SW480 (cell line): ENCODE measurements around the gene GPC5.

Source experiments
- DNase-seq: peaks from one replicate; pipeline ENCODE4 v3.0.0-alpha.2; 2016; ENCODE audit warnings: low spot score

Gene GPC5

GRCh38 chr13:91592056-91593014 is 193.9 kb downstream of the GPC5 start:
- DNase-seq = no peak

- no peak for DNase-seq
These were observed 195.0 kb downstream of the GPC5 start for GRCh38 chr13:91593456-91593855.

- no peak for DNase-seq
These were observed 195.6 kb downstream of the GPC5 start for GRCh38 chr13:91594061-91594460.

- no peak for DNase-seq
These were observed 197.3 kb downstream of the GPC5 start for GRCh38 chr13:91595677-91596076.

GRCh38 chr13:91596842-91597241 is 198.4 kb downstream of the GPC5 start:
- no peak for DNase-seq

GRCh38 chr13:91598655-91599054 is 200.2 kb downstream of the GPC5 start:
- no peak for DNase-seq

GRCh38 chr13:91601273-91601672 is 202.9 kb downstream of the GPC5 start:
- no peak for DNase-seq

- DNase-seq = no peak
These were observed 203.4 kb downstream of the GPC5 start for GRCh38 chr13:91601807-91602206.

GRCh38 chr13:91609353-91609752 is 210.9 kb downstream of the GPC5 start:
- no peak for DNase-seq

GRCh38 chr13:91618315-91618714 is 219.9 kb downstream of the GPC5 start:
- DNase-seq = no peak

GRCh38 chr13:91620670-91621141 is 222.3 kb downstream of the GPC5 start:
- no peak for DNase-seq

- DNase-seq = no peak
These were observed 222.7 kb downstream of the GPC5 start for GRCh38 chr13:91621161-91621560.

- no peak for DNase-seq
These were observed 223.5 kb downstream of the GPC5 start for GRCh38 chr13:91621963-91622362.

GRCh38 chr13:91622778-91623550 is 224.5 kb downstream of the GPC5 start:
- no peak for DNase-seq

GRCh38 chr13:91627952-91628739 is 229.7 kb downstream of the GPC5 start:
- no peak for DNase-seq

GRCh38 chr13:91630946-91631345 is 232.5 kb downstream of the GPC5 start:
- DNase-seq = no peak

GRCh38 chr13:91632086-91632485 is 233.7 kb downstream of the GPC5 start:
- no peak for DNase-seq

GRCh38 chr13:91639330-91639729 is 240.9 kb downstream of the GPC5 start:
- DNase-seq = no peak

GRCh38 chr13:91643394-91643793 is 245.0 kb downstream of the GPC5 start:
- DNase-seq = no peak

GRCh38 chr13:91644806-91645205 is 246.4 kb downstream of the GPC5 start:
- DNase-seq = no peak

- no peak for DNase-seq
These were observed 249.1 kb downstream of the GPC5 start for GRCh38 chr13:91647361-91647990.

GRCh38 chr13:91648012-91648411 is 249.6 kb downstream of the GPC5 start:
- no peak for DNase-seq
